Ascending aorta (tissue), 2 donors: ENCODE measurements around the gene XPR1. TPM values are rescaled to one million over a fixed set of nuclear protein-coding genes. Genes with fewer than 3 reads are reported as not detected.
"Not testable (repeated sequence)": the region's sequence is repeated elsewhere in the genome, so short reads cannot be mapped to it uniquely, and the experiment has no call there.

Experiments
- DNase-seq, 2 donors: peaks; one replicate each; pipeline ENCODE4 v3.0.0-alpha.2; 2019; ENCODE audit warnings: low spot score in 2 of 2
- H3K27ac ChIP-seq, 2 donors: fragments of 200-600 bp; sonication (generic); one replicate each; pipeline ENCODE4 v1.5.1; 2016 to 2017; ENCODE audit warnings: mild to moderate bottlenecking in 1 of 2
- H3K27me3 ChIP-seq: fragments of 200-600 bp; sonication (generic); one replicate; pipeline ENCODE4 v1.5.1; 2017
- H3K36me3 ChIP-seq, 2 donors: fragments of 200-600 bp; sonication (generic); one replicate each; pipeline ENCODE4 v1.5.1; 2016
- H3K4me1 ChIP-seq, 2 donors: fragments of 200-600 bp; sonication (generic); one replicate each; pipeline ENCODE4 v1.5.1; 2016 to 2017; ENCODE audit warnings: mild to moderate bottlenecking in 1 of 2
- H3K4me3 ChIP-seq, 2 donors: fragments of 200-600 bp; sonication (generic); one replicate each; pipeline ENCODE4 v1.5.1; 2016 to 2017; ENCODE audit warnings: mild to moderate bottlenecking in 1 of 2
- H3K9me3 ChIP-seq, 2 donors: fragments of 200-600 bp; sonication (generic); one replicate each; pipeline ENCODE4 v1.5.1; 2016
- CTCF ChIP-seq, 3 experiments: fragments of 200-600 bp in 2 of 3; fragments of 450-650 bp in 1 of 3; sonication (generic) in 2 of 3; IDR thresholded peaks; one replicate each; pipeline ENCODE4 v1.5.1; 2016 to 2019; ENCODE audit warnings: antibody characterized with exemption in 3 of 3, mild to moderate bottlenecking in 1 of 3, moderate library complexity in 1 of 3
- intact Hi-C: fragments of 100-400 bp; cut with DNase I; formaldehyde crosslinking; loops from one replicate; pipeline ENCODE4 v1.15.1; 2023
- total RNA-seq: library from RNA; depleted of rRNA; stranded (reverse); fragments of >200 nt; gene quantifications from one replicate; pipeline ENCODE4 v1.1.0, GENCODE V29; 2016

The XPR1 gene
- total RNA-seq, 1 donor from 2014 or later, result 41.6 TPM

GRCh38 chr1:180672505-180672904 is 40.7 kb downstream of the XPR1 start:
- intact Hi-C loops, result no loop called here
- peaks cover 14 to 20% of the 10 kb centered on the region in 2 donors for H3K9me3 ChIP-seq
- H3K36me3 ChIP-seq, result peaks cover 0 to 12% of the 10 kb centered on the region in 2 donors
- no peaks in the 10 kb centered on the region for H3K4me1 ChIP-seq
- H3K27me3 ChIP-seq, result no peaks in the 10 kb centered on the region
- no peak overlapping the region for H3K4me3 ChIP-seq
- H3K27ac ChIP-seq, result no peak overlapping the region
- no peak for DNase-seq
- no peak for TF ChIP-seq CTCF (IDR thresholded peaks at IDR 0.05)

- H3K27ac ChIP-seq, result no peak overlapping the region
- peaks cover 0 to 6% of the 10 kb centered on the region in 2 donors for H3K36me3 ChIP-seq
- peaks cover 14 to 17% of the 10 kb centered on the region in 2 donors for H3K9me3 ChIP-seq
- H3K27me3 ChIP-seq, result no peaks in the 10 kb centered on the region
- intact Hi-C loops, result no loop called here
- no peak overlapping the region for H3K4me3 ChIP-seq
- no peak for TF ChIP-seq CTCF (IDR thresholded peaks at IDR 0.05)
- no peaks in the 10 kb centered on the region for H3K4me1 ChIP-seq
- DNase-seq, result no peak
These were observed 43.0 kb downstream of the XPR1 start for GRCh38 chr1:180674603-180675530.

- H3K9me3 ChIP-seq, result peaks cover 11 to 12% of the 10 kb centered on the region in 2 donors
- intact Hi-C loops, result no loop called here
- H3K27ac ChIP-seq, result no peak overlapping the region
- no peak for TF ChIP-seq CTCF (IDR thresholded peaks at IDR 0.05)
- no peak overlapping the region for H3K4me3 ChIP-seq
- no peaks in the 10 kb centered on the region for H3K4me1 ChIP-seq
- no peak for DNase-seq
- H3K36me3 ChIP-seq, result peaks cover 0 to 3% of the 10 kb centered on the region in 2 donors
- H3K27me3 ChIP-seq, result no peaks in the 10 kb centered on the region
These were observed 43.8 kb downstream of the XPR1 start for GRCh38 chr1:180675586-180675985.

- intact Hi-C loops, result no loop called here
- H3K4me3 ChIP-seq, result no peak overlapping the region
- DNase-seq, result no peak
- no peaks in the 10 kb centered on the region for H3K9me3 ChIP-seq
- TF ChIP-seq CTCF (IDR thresholded peaks at IDR 0.05), result no peak
- H3K27ac ChIP-seq, result no peak overlapping the region
- H3K27me3 ChIP-seq, result no peaks in the 10 kb centered on the region
- H3K36me3 ChIP-seq, result no peaks in the 10 kb centered on the region
- H3K4me1 ChIP-seq, result no peaks in the 10 kb centered on the region
These were observed 48.8 kb downstream of the XPR1 start for GRCh38 chr1:180680558-180681144.

DNA sequence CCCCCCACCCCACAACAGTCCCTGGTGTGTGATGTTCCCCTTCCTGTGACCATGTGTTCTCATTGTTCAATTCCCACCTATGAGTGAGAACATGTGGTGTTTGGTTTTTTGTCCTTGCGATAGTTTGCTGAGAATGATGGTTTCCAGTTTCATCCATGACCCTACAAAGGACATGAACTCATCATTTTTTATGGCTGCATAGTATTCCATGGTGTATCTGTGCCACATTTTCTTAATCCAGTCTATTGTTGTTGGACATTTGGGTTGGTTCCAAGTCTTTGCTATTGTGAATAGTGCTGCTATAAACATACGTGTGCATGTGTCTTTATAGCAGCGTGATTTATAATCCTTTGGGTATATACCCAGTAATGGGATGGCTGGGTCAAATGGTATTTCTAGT is 51.3 kb downstream of the XPR1 start:
- H3K4me1 ChIP-seq, H3K27me3 ChIP-seq, H3K27ac ChIP-seq, H3K36me3 ChIP-seq, intact Hi-C loops, H3K9me3 ChIP-seq, DNase-seq, H3K4me3 ChIP-seq: not testable (repeated sequence)

DNA sequence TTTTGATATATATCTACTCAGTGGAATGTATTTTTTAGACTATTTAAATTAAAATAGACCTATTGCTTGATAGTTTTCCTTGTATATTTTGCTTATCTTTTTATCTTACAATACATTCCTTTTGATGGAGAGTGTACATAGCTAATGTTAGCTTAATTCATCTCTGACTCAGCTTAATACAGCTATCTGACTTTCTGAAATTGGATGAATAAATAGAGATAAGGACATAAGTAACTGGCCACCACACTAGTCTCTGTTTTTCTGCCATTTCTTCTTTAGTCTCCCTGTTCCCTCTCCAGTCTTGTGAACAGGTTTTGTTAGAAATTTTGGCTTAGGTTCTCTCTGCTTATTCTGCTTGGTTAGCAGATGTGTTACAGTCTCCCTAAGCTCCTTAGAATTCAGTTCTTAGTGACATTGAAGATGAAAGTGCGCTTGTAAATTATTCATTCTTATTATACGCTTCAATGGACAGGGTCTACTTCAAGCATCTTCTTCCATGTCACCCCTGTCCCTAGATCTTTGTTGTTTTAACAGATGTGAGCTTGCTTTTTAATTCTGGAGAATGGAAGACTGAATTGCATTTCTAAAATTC is 59.6 kb downstream of the XPR1 start:
- no peak for TF ChIP-seq CTCF (IDR thresholded peaks at IDR 0.05)
- Histone ChIP-seq H3K27ac (no peak overlapping the region), H3K27me3 (no peaks in the 10 kb centered on the region), H3K36me3 (no peaks in the 10 kb centered on the region), H3K4me1 (peaks cover 0 to 4% of the 10 kb centered on the region in 2 donors), H3K9me3 (peaks cover 0 to 3% of the 10 kb centered on the region in 2 donors), H3K4me3 (no peak overlapping the region)
- DNase-seq, result no peak
- intact Hi-C loops, result no loop called here
